ENCODE measurements around the gene CCM2L.

CCM2L gene

GRCh38 chr20:32018269-32019155 is 8.3 kb downstream of the CCM2L start:
- peak overlapping the region; percentile 70 for H3K4me3 ChIP-seq
- TF ChIP-seq CTCF (IDR thresholded peaks at IDR 0.05): no peak
- H3K27ac ChIP-seq: no peak overlapping the region
- no peak for DNase-seq (ENCODE audit: low spot score)

DNA sequence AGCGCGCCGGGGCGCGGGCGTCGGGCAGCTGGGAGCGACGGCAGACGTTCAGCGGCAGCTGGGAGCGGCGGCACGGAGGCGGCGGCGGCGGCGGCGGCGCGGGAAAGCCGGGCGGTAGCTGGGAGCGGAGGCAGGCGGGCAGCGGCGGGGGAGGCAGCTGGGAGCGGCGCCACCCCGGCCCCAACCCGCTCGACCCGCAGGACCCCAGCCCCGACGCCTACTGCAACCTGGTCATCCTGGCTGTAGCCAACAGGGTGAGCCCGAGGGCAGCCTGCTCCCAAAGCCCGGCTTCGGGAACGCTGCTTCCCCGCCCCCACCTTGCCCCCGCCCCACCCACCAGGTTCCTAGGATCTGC is 8.9 kb downstream of the CCM2L start:
- DNase-seq (ENCODE audit: low spot score): no peak
- H3K27ac ChIP-seq: no peak overlapping the region
- TF ChIP-seq CTCF (IDR thresholded peaks at IDR 0.05): no peak
- peak overlapping the region; percentile 70 for H3K4me3 ChIP-seq

DNA sequence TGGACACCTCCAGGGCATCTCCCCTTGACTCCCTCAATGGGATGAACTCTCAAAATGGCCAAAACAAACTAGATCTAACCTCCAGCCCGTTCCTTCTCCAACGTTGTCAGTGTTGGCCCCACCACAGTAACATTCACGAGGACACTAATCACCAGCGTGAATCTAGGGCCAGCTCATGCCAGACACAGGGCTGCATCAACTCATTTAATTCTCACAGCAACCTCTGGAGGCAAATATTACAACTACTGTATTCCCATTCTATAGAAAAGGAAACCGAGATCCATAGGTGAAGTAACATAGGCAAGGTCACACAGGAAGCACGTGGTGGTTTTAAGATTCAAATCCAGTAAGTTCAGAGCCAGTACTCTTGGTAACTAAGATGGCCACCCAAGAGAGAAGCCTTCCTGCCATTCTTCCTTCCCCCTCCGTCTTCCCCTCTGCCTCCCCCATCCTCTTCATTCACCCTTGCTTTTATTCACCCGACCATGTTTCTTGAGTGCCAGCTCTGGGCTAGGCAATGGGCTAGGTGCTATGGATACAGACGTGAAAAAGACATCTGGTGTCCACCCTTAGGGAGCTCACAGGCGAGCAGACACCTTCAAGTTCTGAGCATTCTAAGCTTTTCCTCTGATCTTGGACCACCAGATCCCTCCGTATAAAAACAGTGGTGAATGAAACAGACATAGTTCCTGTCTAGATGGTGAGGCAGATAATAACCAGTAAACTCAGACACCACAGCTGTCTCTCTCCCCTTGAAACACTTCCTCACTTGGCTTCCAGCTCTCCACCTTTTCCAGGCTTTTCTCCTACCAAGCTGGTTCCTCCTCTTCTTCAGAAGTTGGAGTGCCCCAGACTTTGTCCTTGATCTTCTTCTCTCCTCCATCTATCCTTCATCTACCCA is 9.6 kb downstream of the CCM2L start:
- H3K27ac ChIP-seq: no peak overlapping the region
- TF ChIP-seq CTCF (IDR thresholded peaks at IDR 0.05): no peak

DNA sequence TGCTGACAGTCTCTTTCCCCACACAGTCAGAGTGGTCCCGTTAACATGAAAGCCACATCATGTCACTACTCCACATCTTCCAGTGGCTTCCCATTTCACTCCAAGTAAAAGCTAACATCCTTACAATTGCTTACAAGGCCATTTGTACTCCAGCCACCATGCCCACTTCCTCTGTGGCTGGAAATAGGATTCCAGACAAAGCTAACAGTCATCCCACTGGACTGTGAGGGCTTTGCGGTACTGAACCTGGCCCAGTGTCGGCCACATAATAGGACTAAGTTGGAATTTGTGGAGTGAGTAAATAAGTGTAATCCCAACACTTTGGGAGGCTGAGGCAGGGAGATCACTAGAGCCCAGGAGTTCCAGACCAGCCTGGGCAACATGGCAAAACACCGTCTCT is 10.9 kb downstream of the CCM2L start:
- Histone ChIP-seq H3K27ac (no peak overlapping the region), H3K4me3 (no peak overlapping the region)
- no peak for TF ChIP-seq CTCF (IDR thresholded peaks at IDR 0.05)
- no peak for DNase-seq (ENCODE audit: low spot score)

More for the DNA sequence above, 9.6 kb downstream of the CCM2L start:
- no peak for DNase-seq (ENCODE audit: low spot score)
- peak overlapping the region; percentile 70 for H3K4me3 ChIP-seq

GRCh38 chr20:32024683-32025295 is 14.6 kb downstream of the CCM2L start:
- Histone ChIP-seq H3K27ac (no peak overlapping the region), H3K4me3 (no peak overlapping the region)
- no peak for DNase-seq (ENCODE audit: low spot score)
- no peak for TF ChIP-seq CTCF (IDR thresholded peaks at IDR 0.05)

GRCh38 chr20:32027643-32028042 is 17.4 kb downstream of the CCM2L start:
- Histone ChIP-seq H3K27ac (no peak overlapping the region), H3K4me3 (no peak overlapping the region)
- TF ChIP-seq CTCF (IDR thresholded peaks at IDR 0.05): no peak
- DNase-seq (ENCODE audit: low spot score): no peak

All from coronary artery (tissue), 2 donors.